Suprapubic skin (tissue), 2 donors: ENCODE measurements around the gene PRKCZ.

Experiments
- EP300 ChIP-seq: sonication (generic); formaldehyde crosslinking; IDR thresholded peaks from one replicate; pipeline ENCODE4 v1.6.1; 2017; ENCODE audit warnings: antibody characterized with exemption
- POLR2A ChIP-seq, 2 donors: fragments of 450-650 bp; IDR thresholded peaks; one replicate each; pipeline ENCODE4 v1.6.1; 2017; ENCODE audit warnings: antibody characterized with exemption in 2 of 2, mild to moderate bottlenecking in 2 of 2, moderate library complexity in 2 of 2

DNA sequence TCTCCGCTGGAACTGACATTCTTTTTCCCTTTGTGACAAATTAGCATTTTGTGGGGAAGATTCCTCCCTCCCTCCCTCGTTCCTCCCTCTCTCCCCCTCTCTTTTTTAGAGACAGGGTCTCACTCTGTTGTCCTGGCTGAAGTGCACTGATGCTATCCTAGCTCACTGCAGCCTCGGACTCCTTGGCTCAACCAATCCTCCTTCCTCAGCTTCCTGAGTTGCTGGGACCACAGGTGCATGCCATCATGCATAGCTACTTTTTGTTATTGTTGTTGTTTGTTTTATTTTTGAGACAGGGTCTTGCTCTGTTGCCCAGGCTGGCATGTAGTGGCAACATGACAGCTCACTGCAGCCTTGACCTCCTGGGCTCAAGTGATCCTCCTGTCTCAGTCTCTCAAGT, 171.1 kb downstream of the PRKCZ start:
- TF ChIP-seq EP300: no peak
- no peak for TF ChIP-seq POLR2A (IDR thresholded peaks at IDR 0.05)
